ENCODE data around the gene MYLK4.

GRCh38 chr6:2773449-2773848 lies 22.7 kb upstream of the MYLK4 start:
- TF ChIP-seq POLR2A (IDR thresholded peaks at IDR 0.05) (no peak), CTCF (IDR thresholded peaks at IDR 0.05) (no peak)
